DMS79 (cell line): Measurements from ENCODE around the gene MRM2.
A peak's percentile ranks its signal among the peaks of the same experiment; 100 is the strongest.

Experiments
- DNase-seq: peaks from one replicate; lab custom pipeline; 2025; lab: John Stamatoyannopoulos, UW

The MRM2 gene

DNA sequence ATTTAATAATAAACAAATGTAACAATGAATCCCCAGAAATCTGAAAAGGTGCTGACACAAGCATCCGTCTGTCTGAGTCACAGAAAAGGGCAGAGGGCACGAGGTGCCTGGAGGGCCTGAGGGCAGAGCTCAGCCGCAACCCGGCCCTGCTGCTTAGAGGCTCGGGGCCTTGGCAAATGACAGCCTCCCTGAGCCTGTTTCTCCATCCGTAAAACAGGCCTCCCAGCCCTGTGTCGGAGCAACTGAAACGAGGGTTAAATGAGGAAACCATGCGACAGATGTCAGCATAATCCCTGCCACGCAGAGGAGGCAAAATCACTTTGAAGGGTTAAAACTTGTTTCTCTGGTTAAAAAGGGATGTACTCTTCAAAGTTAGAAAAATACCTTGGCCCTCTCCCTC, 24.9 kb upstream of the MRM2 start:
- DNase-seq = no peak

DNA sequence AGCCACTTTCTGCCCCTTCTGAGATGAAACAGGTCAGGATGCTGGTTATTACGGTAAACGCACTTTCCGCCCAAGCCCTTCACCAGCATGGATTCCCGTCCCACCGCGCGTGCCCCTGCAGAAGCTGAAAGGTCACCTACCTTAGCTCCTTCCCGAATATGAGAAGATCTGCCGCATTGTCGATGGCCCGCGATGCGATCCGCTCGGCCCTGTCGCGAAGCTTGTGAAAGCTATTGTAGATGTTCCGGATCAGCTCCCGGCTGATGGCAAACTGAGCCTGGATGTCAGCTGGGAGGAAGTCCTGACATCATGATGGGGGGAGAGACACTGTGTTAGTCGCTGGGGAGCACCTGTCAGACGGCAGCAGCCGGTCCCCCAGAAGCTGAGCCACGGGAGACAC, 22.2 kb upstream of the MRM2 start:
- no peak for DNase-seq

DNA sequence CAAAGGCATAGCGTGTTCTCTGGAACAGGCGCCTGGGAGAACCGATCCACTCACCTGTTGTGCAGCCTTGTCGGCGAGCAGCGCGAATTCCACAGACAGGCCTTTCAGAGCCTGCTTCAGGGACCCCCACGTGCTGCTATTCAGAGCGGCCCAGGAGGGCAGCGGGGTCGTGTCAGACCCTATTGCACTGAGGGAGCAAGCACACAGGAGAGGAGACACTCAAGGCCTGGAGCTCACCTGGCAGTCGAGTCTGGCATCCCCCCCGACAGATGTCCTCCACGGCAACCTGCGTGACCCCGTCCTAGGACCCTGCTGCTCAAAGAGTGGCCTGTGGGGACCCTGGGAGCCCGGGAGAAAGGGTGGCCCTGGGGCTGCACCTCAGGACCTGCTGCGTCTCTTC, 21.2 kb upstream of the MRM2 start:
- no peak for DNase-seq

- DNase-seq = no peak
Measured at GRCh38 chr7:2261611-2262010, 19.6 kb upstream of the MRM2 start.

GRCh38 chr7:2260820-2261219, 18.8 kb upstream of the MRM2 start:
- DNase-seq = peak; percentile 80

DNA sequence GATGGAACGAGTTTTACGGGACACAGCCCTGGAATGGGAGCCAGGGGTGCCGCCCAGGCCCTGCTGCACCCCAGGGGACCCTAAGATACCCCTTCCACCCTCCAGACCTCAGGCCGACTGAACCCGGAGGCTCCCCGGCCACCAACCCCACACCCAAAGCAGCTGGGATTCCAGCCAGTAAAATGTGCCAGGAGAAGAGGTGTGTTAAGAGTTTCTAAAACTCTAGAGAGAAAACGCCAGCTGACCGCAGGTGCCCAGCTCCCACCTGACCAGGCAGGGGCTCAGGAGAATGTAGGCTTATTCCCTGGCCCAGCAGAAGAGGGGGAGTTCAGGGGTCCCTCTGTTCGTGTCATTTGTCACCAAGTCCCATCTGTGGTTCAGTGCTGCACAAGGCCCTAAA, 17.5 kb upstream of the MRM2 start:
- DNase-seq = no peak

DNA sequence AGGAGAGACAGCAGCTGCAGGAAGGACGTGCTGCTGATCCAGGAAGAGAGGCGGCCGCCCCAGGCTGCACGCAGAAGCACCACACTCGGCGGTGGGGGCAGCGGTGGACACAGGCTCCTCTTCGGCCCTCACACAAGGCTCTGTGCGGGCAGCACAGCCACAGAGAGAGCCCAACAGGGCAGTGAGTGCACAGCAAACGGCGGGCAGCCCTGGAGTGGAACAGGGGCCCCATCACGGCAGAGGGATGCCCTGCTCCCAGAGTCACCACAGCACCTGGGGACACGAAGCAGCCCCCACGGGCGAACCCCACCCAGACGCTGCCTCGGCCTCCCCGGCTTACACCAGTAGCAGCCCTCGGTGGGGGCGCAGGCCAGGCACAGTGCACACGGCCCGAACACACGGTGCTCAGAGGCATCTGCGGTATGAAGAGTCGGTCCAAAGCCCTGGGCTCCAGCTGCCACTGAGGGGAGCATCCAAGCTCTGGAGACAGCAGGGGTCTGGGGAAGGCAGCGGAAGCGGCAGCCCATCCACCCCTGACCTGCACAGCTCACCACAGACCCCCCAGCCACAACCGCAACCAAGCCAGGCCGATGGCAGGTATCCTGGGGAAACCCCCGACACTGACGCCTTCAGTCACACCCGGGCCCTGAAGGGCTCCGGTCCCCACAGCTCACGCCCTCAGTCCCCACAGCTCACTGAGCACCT, 16.8 kb upstream of the MRM2 start:
- DNase-seq = no peak

DNA sequence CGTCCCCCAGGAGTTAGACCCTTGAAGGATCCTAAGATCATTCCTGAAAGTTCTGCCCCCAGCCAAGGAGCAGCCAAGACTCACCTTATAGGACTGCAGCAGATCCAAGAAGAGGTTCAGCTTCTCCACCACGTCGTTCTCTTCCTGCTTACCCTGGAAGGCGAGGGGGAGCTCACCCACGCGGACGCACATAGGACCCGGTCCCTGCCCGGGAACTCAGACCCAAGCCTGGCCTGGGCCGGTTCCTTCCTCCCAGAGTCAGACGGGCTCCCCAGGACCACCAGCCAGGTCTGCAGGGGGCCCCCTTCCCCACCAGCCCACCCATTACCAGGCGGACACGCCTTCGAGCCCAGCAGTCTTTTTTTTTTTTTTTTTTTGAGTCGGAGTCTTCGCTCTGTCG, 15.6 kb upstream of the MRM2 start:
- DNase-seq = no peak

DNA sequence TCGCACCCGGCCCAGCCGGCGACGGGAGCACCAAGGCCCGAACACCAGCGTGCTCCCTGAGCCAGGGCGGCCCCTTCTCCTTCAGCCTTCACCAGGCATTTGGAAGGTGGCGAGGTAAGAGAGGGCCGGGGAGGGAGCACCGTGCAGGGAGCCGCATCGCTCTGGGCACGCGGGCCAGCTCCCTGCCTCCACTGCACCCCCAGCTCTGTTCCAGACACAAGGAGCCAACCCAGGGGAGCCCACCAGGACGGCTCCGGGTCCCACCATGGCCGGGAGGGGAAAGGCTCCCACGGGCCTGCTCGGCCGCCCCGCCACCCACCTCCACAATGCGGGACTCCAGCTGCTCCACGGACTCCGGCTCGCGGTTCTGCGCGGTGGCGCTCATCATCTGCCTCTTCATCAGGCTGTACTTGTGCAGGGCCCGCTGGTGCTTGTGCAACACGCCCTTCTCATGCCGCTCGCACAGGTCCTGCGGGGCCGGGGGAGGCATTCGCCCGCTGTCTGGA, 15.1 kb upstream of the MRM2 start:
- no peak for DNase-seq

DNA sequence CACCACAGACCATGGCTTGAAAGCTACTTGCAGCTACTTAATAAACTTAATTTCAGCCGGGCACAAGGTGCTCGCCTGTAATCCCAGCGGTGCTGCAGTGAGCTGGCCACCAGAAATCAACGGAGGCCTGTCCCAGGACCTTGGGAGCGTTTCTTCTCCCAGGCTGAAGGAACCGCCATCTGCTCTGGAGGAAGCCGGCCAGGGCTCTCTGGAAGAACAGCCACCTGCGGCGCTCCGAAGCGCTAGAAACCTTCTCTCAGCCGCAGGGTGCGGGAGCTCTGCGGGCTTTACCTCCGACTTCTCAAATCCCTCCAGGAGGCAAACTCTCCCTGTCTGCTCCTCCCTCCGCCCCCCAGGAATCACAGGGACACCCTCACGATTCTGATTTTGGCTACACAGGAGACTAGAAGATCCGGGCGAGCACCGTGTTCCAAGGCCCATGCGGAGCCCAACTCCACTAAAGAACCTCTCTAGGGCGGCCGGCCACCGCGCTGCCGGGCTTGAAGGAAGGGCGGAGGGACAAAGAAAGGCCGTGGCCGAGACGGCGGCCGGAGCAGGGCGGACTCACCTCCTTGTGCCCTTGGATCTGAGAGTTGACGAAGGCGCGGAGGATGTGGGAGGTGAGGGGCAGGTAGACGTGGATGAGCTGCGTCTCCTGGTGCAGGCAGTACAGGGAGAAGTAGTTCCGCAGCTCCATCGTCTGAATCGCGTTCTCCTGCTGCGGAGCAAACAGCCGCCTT, 14.5 kb upstream of the MRM2 start:
- DNase-seq = no peak

- no peak for DNase-seq
Measured at GRCh38 chr7:2255145-2256139, 13.4 kb upstream of the MRM2 start.

GRCh38 chr7:2254429-2255144, 12.6 kb upstream of the MRM2 start:
- DNase-seq = no peak

DNA sequence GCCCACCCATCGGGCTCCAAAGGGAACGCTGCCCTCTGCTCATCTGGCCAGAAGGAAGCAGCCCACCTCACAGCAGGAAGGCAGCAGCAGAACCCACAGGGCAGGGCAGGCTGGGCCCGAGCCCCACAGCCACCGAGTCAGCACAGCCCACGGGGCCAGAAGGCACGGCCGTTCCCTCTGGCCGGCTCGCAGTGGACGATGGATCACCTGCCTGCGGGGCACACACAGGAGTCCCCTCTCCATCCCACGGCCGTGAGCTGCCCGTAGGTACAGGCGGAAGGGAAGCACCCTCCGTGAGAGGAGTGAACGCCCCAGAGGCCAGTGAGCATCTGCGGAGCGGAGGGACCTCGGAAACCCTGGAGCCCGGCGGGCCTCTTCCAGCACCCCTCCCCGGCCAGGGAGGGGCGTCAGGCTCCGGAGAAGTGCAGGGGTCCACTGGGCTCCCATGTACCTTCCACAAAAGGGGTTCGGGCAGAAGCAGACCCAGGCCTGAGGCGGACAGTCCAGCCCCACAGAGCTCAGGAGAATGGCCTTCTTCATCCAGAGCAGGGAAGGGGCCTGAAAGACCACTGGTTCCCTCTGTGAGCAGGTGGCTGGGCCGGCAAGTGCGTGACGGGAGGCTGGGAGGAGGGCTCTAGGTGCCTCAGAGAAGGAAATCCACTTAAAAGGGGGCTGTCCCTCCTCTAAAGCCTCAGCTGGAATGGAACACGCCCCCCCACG, 11.7 kb upstream of the MRM2 start:
- no peak for DNase-seq

- no peak for DNase-seq
Measured at GRCh38 chr7:2253021-2253420, 11.0 kb upstream of the MRM2 start.

- DNase-seq = no peak
Measured at GRCh38 chr7:2251841-2252771, 10.1 kb upstream of the MRM2 start.

DNA sequence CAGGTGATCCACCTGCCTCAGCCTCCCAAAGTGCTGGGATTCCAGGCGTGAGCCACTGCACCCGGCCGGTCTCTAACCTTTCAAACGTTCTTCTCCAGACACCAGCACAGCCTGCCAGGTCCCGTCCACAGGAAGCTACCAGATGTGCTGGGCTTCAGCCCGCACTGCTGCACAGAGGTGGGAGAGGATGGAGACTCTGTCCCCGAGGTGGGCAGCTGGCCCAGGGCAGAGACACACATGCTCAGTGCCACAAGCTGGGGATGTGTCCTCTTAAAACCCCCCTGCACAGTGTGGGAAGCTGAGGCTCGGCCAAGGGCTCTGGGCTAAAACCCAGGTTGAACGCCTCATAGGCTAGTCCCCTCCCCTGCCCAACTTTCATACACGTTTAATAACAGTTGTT, 9.4 kb upstream of the MRM2 start:
- no peak for DNase-seq

- DNase-seq = no peak
Measured at GRCh38 chr7:2249744-2250323, 7.8 kb upstream of the MRM2 start.

DNA sequence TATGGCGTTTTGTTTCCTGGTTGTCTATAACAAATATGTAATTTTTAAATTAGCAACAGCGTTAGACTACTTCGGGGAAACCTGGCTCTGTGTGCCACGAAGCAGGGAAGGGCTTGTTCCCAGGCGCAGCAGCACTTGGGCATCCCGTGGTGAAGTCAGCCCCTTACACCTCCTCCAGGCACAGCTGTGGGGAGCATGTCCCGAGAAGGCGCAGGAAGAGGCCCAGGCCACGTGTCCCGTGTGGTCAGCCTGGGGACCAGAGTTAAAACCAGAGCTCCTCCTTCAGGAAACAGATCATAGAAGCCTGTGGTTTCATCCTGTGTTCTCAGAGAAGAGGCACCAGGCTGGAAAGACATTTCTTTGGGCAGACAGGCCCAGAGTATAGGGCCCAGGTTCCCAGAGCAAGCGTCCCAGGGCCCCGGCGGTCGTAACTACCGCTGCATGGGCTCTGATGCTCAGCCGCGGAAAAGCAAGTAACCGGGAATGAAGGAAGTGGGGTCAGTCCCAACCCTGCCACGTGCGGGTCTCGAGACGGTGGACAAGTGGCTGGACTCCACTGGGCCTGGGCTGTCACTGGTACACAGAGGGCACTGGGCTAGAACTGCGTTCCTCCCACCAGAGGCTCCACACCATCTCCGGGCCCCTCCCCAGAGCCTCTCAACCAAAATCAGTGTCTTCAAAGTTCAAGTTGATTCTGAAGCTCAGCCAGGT, 7.1 kb upstream of the MRM2 start:
- DNase-seq = no peak
